Measurements from ENCODE around the gene TMEM132D. TPM values are rescaled to one million over a fixed set of nuclear protein-coding genes. Genes with fewer than 3 reads are reported as not detected.

Gene TMEM132D
- total and polyA plus RNA-seq, 2 of the 4 experiments (the other 2 are of a cell fraction), result not detected

DNA sequence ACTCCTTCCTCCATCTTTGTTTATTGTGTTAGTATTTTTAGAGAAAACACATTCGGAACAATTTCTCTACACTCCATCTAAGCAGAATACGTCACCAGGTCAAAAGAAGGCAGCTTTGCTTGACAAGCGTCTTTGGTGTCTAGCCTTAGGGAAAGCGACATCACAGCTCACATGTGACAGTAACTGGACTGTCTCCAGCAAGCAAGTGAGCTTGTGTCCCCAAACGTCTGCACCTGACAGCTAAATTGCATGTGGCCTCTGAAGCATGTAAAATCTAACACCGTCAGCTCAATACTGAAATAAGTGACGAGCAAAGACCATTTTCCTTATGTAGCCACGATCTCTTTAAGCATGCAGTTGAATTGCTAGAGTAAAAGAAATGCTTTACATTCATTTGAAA, 540.8 kb downstream of the TMEM132D start:
- H2AK5ac ChIP-seq (ENCODE audit: low read depth, low read length), result no peak overlapping the region
- no peaks in the 10 kb centered on the region for H3K27me3 ChIP-seq (ENCODE audit: control insufficient read depth, insufficient read depth, low read length)
- WGBS, 2 experiments (ENCODE audit: extremely low coverage in 2 of 2, insufficient read length in 1 of 2), result 20% methylated on average over 3 of the region's 8 CpGs; no CpG with 5 or more reads in 1 of the 2 experiments
- H2BK5ac ChIP-seq (ENCODE audit: low read depth, low read length, poor library complexity, severe bottlenecking), result no peak overlapping the region
- no peaks in the 10 kb centered on the region for H3K4me1 ChIP-seq (ENCODE audit: control insufficient read depth, insufficient read depth, low read length)
- no peak overlapping the region for H2BK15ac ChIP-seq (ENCODE audit: low read depth, low read length)
- H3K4me2 ChIP-seq (ENCODE audit: low read depth, low read length), result no peak overlapping the region
- no peak overlapping the region for H2BK20ac ChIP-seq (ENCODE audit: low read depth, low read length)
- DNase-seq (no peak), ATAC-seq (ENCODE audit: low read depth) (no peak)
- no peak overlapping the region for H3K27ac ChIP-seq (ENCODE audit: insufficient read depth, low read length)
- no peaks in the 10 kb centered on the region for H3K79me1 ChIP-seq (ENCODE audit: low read depth in 1 of 2, low read length in 2 of 2)
- CTCF ChIA-PET, result no interaction called here
- BruUV-seq (replicated peaks), result no TSS peak
- dilution Hi-C loops (cut with HindIII; ENCODE audit: low sequenced_read_pairs, unreplicated experiment), result no loop called here
- H3K9ac ChIP-seq (ENCODE audit: low read depth, low read length), result no peak overlapping the region
- in situ Hi-C loops (cut with MboI; ENCODE audit: low sequenced_read_pairs), result no loop called here
- no peak overlapping the region for H4K8ac ChIP-seq (ENCODE audit: low read depth in 2 of 2, low read length in 2 of 2)
- intact Hi-C loops (cut with micrococcal nuclease), result no loop called here
- no peak overlapping the region for H3K4ac ChIP-seq (ENCODE audit: low read depth, low read length)
- no peak overlapping the region for H4K5ac ChIP-seq (ENCODE audit: low read depth, low read length)
- no peak overlapping the region for H3K18ac ChIP-seq (ENCODE audit: low read depth, low read length)
- no peak overlapping the region for H4K91ac ChIP-seq (ENCODE audit: insufficient read depth, low read depth, low read length)
- H2BK120ac ChIP-seq (ENCODE audit: low read depth, low read length), result no peak overlapping the region
- H3K56ac ChIP-seq (ENCODE audit: extremely low read depth, insufficient read depth, low read length), result no peak overlapping the region
- POLR2A ChIA-PET (ENCODE audit: unreplicated experiment), result no interaction called here
- no peak overlapping the region for H3K4me3 ChIP-seq (ENCODE audit: insufficient read depth, low read depth, low read length)
- H3K36me3 ChIP-seq (ENCODE audit: control insufficient read depth, insufficient read depth, low read length), result no peaks in the 10 kb centered on the region
- no peaks in the 10 kb centered on the region for H4K20me1 ChIP-seq (ENCODE audit: insufficient read depth, low read length)
- peaks cover 24% of the 10 kb centered on the region for H3K9me3 ChIP-seq (ENCODE audit: control insufficient read depth, insufficient read depth, low read length)
- no peak overlapping the region for H2AFZ ChIP-seq (replicated peaks; ENCODE audit: low read length, poor library complexity)
- H3K23ac ChIP-seq (ENCODE audit: low read depth, low read length), result no peak overlapping the region
- no peak overlapping the region for H2AK9ac ChIP-seq (replicated peaks; ENCODE audit: low read depth, low read length, poor library complexity)
- H3K9me1 ChIP-seq (ENCODE audit: insufficient read depth, low read length), result no peaks in the 10 kb centered on the region
- TF ChIP-seq SMC3 (IDR thresholded peaks at IDR 0.05; ENCODE audit: low read depth, low read length), result no peak
- H3K14ac ChIP-seq (replicated peaks; ENCODE audit: low read depth, low read length), result no peak overlapping the region
